ENCODE results near the gene HIGD2A. TPM values are rescaled to one million over a fixed set of nuclear protein-coding genes. Genes with fewer than 3 reads are reported as not detected.

The HIGD2A gene
- total and polyA plus RNA-seq, 2 experiments from 2014 or later, result 67.7 to 194 TPM

DNA sequence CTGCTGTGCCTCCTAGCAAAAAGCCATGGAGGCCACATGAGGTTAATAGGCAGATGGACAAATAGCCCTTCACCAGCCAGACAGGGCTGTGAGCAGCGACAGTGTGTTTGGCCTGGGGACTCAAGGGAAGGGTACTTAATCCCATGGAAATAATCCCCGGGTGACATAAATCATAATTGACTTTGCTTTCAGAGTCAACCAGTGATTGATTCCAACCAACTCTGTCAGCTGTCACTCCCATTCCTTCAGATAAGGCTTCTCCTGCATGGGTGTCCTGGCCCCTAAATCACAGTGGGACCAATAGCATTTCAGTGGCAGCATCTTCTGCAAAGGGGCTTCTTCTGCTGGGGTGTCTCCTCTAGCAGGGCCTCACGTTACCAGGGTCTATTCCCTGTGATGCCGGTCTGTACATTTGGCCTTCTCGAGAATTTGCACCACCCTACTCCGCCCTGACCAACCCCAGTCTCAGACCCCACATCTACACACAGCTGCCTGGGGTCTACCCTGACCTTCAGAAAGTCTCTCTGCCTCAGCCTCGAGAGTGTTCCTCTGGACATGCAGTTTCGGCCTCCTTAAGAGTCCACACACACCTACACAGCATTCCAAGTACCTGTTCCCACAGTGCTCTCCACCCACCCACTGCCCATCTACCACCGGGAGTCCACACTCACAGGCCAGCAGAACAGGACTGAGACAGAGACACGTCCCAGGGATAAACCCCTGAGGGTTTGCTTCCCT, 24.1 kb downstream of the HIGD2A start:
- Histone ChIP-seq H3F3A (replicated peaks; ENCODE audit: low read depth) (0 out of 2 replicates have a peak, but pooled peaks cover 4% of the 10 kb centered on the region), H3K4me3 (no peak overlapping the region), H3K4me1 (ENCODE audit: insufficient read depth) (0 out of 2 replicates have a peak, but pooled peaks cover 3% of the 10 kb centered on the region), H3K27ac (ENCODE audit: low read depth) (no peak overlapping the region), H3K9me2 (ENCODE audit: insufficient read depth) (0 out of 2 replicates have a peak, but pooled peaks cover 2% of the 10 kb centered on the region), H2AFZ (no peak overlapping the region), H3K36me3 (ENCODE audit: insufficient read depth) (no peaks in the 10 kb centered on the region), H3K79me2 (replicated peaks; ENCODE audit: insufficient read depth) (no peaks in the 10 kb centered on the region), H3K4me2 (no peak overlapping the region), H4K20me1 (replicated peaks; ENCODE audit: insufficient read depth) (peaks cover 10% of the 10 kb centered on the region), H3K27me3 (ENCODE audit: insufficient read depth) (peaks cover 24% of the 10 kb centered on the region)
- TF ChIP-seq ETS1 (IDR thresholded peaks at IDR 0.05) (no peak), ZNF331 (CRISPR knock-in tag; IDR thresholded peaks at IDR 0.05; ENCODE audit: low read depth) (no peak), EZH2 (IDR thresholded peaks at IDR 0.05; ENCODE audit: low read depth, unreplicated experiment) (no peak)
- Mint-ChIP-seq H3K4me3 (no peak overlapping the region), H3K4me1 (0 out of 3 replicates have a peak, but pooled peaks cover 3% of the 10 kb centered on the region), H3K9me3 (peaks cover 8% of the 10 kb centered on the region), H3K36me3 (ENCODE audit: low read depth) (no peaks in the 10 kb centered on the region), H3K27ac (no peak overlapping the region), H3K27me3 (ENCODE audit: insufficient read depth, low read depth, poor library complexity) (peaks cover 10% of the 10 kb centered on the region)
- DNase-seq (ENCODE audit: low spot score) (no peak), ATAC-seq (no peak)

DNA sequence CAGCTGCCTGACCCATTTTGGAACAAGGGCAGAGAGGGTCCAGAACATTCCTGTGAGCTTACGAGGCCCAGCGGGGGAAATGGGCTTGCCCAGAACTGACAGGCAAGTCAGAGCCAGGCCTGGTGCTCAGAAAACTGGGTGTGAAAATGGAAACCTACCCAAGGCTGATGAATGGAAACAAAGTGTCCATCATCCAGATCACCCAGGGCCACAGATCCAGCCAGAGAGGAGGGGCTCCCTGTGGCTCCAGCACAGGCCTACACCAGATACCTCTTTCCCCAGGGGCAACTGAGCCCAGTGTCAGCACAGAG, 24.7 kb downstream of the HIGD2A start:
- Histone ChIP-seq H3K4me3 (no peak overlapping the region), H3K27me3 (ENCODE audit: insufficient read depth) (peaks cover 29% of the 10 kb centered on the region), H3K4me1 (ENCODE audit: insufficient read depth) (0 out of 2 replicates have a peak, but pooled peaks cover 3% of the 10 kb centered on the region), H3K36me3 (ENCODE audit: insufficient read depth) (no peaks in the 10 kb centered on the region), H2AFZ (no peak overlapping the region), H3F3A (replicated peaks; ENCODE audit: low read depth) (0 out of 2 replicates have a peak, but pooled peaks cover 4% of the 10 kb centered on the region), H3K27ac (ENCODE audit: low read depth) (no peak overlapping the region), H4K20me1 (replicated peaks; ENCODE audit: insufficient read depth) (peaks cover 10% of the 10 kb centered on the region), H3K79me2 (replicated peaks; ENCODE audit: insufficient read depth) (no peaks in the 10 kb centered on the region), H3K4me2 (no peak overlapping the region), H3K9me2 (ENCODE audit: insufficient read depth) (0 out of 2 replicates have a peak, but pooled peaks cover 2% of the 10 kb centered on the region)
- ATAC-seq (no peak), DNase-seq (ENCODE audit: low spot score) (no peak)
- H3K4me3 Mint-ChIP-seq, result no peak overlapping the region
- H3K4me1 Mint-ChIP-seq, result 0 out of 3 replicates have a peak, but pooled peaks cover 3% of the 10 kb centered on the region
- peaks cover 11% of the 10 kb centered on the region for H3K27me3 Mint-ChIP-seq (ENCODE audit: insufficient read depth, low read depth, poor library complexity)
- no peak overlapping the region for H3K27ac Mint-ChIP-seq
- H3K36me3 Mint-ChIP-seq (ENCODE audit: low read depth), result no peaks in the 10 kb centered on the region
- H3K9me3 Mint-ChIP-seq, result peaks cover 10% of the 10 kb centered on the region
- TF ChIP-seq, protein P1, sequence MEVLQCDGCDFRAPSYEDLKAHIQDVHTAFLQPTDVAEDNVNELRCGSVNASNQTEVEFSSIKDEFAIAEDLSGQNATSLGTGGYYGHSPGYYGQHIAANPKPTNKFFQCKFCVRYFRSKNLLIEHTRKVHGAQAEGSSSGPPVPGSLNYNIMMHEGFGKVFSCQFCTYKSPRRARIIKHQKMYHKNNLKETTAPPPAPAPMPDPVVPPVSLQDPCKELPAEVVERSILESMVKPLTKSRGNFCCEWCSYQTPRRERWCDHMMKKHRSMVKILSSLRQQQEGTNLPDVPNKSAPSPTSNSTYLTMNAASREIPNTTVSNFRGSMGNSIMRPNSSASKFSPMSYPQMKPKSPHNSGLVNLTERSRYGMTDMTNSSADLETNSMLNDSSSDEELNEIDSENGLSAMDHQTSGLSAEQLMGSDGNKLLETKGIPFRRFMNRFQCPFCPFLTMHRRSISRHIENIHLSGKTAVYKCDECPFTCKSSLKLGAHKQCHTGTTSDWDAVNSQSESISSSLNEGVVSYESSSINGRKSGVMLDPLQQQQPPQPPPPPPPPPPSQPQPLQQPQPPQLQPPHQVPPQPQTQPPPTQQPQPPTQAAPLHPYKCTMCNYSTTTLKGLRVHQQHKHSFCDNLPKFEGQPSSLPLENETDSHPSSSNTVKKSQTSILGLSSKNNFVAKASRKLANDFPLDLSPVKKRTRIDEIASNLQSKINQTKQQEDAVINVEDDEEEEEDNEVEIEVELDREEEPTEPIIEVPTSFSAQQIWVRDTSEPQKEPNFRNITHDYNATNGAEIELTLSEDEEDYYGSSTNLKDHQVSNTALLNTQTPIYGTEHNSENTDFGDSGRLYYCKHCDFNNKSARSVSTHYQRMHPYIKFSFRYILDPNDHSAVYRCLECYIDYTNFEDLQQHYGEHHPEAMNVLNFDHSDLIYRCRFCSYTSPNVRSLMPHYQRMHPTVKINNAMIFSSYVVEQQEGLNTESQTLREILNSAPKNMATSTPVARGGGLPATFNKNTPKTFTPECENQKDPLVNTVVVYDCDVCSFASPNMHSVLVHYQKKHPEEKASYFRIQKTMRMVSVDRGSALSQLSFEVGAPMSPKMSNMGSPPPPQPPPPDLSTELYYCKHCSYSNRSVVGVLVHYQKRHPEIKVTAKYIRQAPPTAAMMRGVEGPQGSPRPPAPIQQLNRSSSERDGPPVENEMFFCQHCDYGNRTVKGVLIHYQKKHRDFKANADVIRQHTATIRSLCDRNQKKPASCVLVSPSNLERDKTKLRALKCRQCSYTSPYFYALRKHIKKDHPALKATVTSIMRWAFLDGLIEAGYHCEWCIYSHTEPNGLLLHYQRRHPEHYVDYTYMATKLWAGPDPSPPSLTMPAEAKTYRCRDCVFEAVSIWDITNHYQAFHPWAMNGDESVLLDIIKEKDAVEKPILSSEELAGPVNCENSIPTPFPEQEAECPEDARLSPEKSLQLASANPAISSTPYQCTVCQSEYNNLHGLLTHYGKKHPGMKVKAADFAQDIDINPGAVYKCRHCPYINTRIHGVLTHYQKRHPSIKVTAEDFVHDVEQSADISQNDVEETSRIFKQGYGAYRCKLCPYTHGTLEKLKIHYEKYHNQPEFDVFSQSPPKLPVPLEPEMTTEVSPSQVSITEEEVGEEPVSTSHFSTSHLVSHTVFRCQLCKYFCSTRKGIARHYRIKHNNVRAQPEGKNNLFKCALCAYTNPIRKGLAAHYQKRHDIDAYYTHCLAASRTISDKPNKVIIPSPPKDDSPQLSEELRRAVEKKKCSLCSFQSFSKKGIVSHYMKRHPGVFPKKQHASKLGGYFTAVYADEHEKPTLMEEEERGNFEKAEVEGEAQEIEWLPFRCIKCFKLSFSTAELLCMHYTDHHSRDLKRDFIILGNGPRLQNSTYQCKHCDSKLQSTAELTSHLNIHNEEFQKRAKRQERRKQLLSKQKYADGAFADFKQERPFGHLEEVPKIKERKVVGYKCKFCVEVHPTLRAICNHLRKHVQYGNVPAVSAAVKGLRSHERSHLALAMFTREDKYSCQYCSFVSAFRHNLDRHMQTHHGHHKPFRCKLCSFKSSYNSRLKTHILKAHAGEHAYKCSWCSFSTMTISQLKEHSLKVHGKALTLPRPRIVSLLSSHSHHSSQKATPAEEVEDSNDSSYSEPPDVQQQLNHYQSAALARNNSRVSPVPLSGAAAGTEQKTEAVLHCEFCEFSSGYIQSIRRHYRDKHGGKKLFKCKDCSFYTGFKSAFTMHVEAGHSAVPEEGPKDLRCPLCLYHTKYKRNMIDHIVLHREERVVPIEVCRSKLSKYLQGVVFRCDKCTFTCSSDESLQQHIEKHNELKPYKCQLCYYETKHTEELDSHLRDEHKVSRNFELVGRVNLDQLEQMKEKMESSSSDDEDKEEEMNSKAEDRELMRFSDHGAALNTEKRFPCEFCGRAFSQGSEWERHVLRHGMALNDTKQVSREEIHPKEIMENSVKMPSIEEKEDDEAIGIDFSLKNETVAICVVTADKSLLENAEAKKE (CRISPR knock-in tag; IDR thresholded peaks at IDR 0.05), result no peak
- no peak for TF ChIP-seq EZH2phosphoT487 (IDR thresholded peaks at IDR 0.05; ENCODE audit: unreplicated experiment)
- TF ChIP-seq NANOG (IDR thresholded peaks at IDR 0.05; ENCODE audit: borderline replicate concordance), result no peak
- TF ChIP-seq, protein P2, sequence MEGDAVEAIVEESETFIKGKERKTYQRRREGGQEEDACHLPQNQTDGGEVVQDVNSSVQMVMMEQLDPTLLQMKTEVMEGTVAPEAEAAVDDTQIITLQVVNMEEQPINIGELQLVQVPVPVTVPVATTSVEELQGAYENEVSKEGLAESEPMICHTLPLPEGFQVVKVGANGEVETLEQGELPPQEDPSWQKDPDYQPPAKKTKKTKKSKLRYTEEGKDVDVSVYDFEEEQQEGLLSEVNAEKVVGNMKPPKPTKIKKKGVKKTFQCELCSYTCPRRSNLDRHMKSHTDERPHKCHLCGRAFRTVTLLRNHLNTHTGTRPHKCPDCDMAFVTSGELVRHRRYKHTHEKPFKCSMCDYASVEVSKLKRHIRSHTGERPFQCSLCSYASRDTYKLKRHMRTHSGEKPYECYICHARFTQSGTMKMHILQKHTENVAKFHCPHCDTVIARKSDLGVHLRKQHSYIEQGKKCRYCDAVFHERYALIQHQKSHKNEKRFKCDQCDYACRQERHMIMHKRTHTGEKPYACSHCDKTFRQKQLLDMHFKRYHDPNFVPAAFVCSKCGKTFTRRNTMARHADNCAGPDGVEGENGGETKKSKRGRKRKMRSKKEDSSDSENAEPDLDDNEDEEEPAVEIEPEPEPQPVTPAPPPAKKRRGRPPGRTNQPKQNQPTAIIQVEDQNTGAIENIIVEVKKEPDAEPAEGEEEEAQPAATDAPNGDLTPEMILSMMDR (conservative IDR thresholded peaks at IDR 0.05; ENCODE audit: low read depth in 2 of 2), result no peak
- TF ChIP-seq REST (IDR thresholded peaks at IDR 0.05; ENCODE audit: unreplicated experiment), result no peak

Measured in GM23338 (cell line).